ENCODE measurements around the gene ZNF574.
"Not testable (repeated sequence)": the region's sequence is repeated elsewhere in the genome, so short reads cannot be mapped to it uniquely, and the experiment has no call there.

Gene ZNF574

GRCh38 chr19:42075616-42076379 lies at the start of gene ZNF574:
Gene ZNF574, plus strand, starts transcription at chr19:42076166. Its CDS starts 2,441 bp downstream, at chr19:42078607.
- peak; percentile 92 to 100 (median 97) for DNase-seq

- DNase-seq = no peak
Observed at GRCh38 chr19:42028304-42029216, 47.4 kb upstream of the ZNF574 start.

- DNase-seq = peak in 2 of 56 donors; percentile 5 to 10
Observed at GRCh38 chr19:42030645-42031440, 45.1 kb upstream of the ZNF574 start.

- DNase-seq = peak in 1 of 56 donors; percentile 11
Observed at GRCh38 chr19:42032431-42032830, 43.5 kb upstream of the ZNF574 start.

- DNase-seq = no peak
Observed at GRCh38 chr19:42033413-42033812, 42.6 kb upstream of the ZNF574 start.

GRCh38 chr19:42034640-42035391 lies 41.1 kb upstream of the ZNF574 start:
- peak in 39 of 56 donors; percentile 4 to 72 (median 17) for DNase-seq

GRCh38 chr19:42037649-42038048 lies 38.3 kb upstream of the ZNF574 start:
- DNase-seq = no peak

- no peak for DNase-seq
Observed at GRCh38 chr19:42038666-42039065, 37.3 kb upstream of the ZNF574 start.

GRCh38 chr19:42040031-42040430 lies 35.9 kb upstream of the ZNF574 start:
- no peak for DNase-seq

- DNase-seq = not testable (repeated sequence)
Observed at GRCh38 chr19:42040491-42040890, 35.5 kb upstream of the ZNF574 start.

GRCh38 chr19:42042455-42043170 lies 33.4 kb upstream of the ZNF574 start:
- DNase-seq = no peak

- DNase-seq = peak in 11 of 56 donors; percentile 3 to 46 (median 18)
Observed at GRCh38 chr19:42045575-42045974, 30.4 kb upstream of the ZNF574 start.

- DNase-seq = no peak
Observed at GRCh38 chr19:42048992-42049391, 27.0 kb upstream of the ZNF574 start.

- no peak for DNase-seq
Observed at GRCh38 chr19:42051166-42052115, 24.5 kb upstream of the ZNF574 start.

- DNase-seq = no peak
Observed at GRCh38 chr19:42052241-42052863, 23.6 kb upstream of the ZNF574 start.

GRCh38 chr19:42053037-42053935 lies 22.7 kb upstream of the ZNF574 start:
- DNase-seq = no peak

- no peak for DNase-seq
Observed at GRCh38 chr19:42054205-42054604, 21.8 kb upstream of the ZNF574 start.
